NB4 (cell line): Measurements from ENCODE around the gene FIG4.

ENCODE experiments used
- DNase-seq: peaks from one replicate; pipeline ENCODE4 v3.0.0; 2010; ENCODE audit warnings: low read depth
- H3K4me3 ChIP-seq: one replicate; pipeline ENCODE4 v1.5.1; 2011; ENCODE audit warnings: mild to moderate bottlenecking, low read depth, low read length, moderate library complexity
- MAX ChIP-seq: IDR thresholded peaks from 2 replicates; pipeline ENCODE4 v1.6.1; 2011; ENCODE audit warnings: low read depth, low read length
- MYC ChIP-seq: IDR thresholded peaks from 2 replicates; pipeline ENCODE4 v1.6.1; 2011; ENCODE audit warnings: low read depth, low read length
- POLR2A ChIP-seq: IDR thresholded peaks from 2 replicates; pipeline ENCODE4 v1.6.1; 2011; ENCODE audit warnings: mild to moderate bottlenecking; ENCODE audit not compliant: insufficient read length; ENCODE audit errors: extremely low read depth
- TF ChIP-seq, protein P1 (sequence below): IDR thresholded peaks from one replicate; pipeline ENCODE4 v1.5.1; 2012; ENCODE audit warnings: low read depth, low read length

Gene FIG4

DNA sequence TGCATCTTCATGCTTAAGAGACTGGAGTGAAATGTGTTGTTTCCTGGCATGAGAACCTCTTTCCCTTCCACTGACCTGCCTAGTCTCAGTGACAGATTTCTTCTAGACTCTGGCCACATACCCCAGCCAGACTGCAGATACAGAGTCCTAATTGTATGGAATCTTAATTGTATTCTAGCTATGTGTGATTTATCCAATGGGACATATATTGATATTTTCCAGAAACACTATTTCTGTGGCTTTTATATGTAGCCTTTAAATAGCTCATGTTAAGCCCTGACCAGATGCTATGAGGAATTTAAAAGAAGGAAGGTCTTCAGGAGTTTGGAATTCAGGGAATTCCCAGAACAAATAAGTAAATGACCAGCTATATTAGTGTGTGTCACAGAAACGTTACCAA is 99.0 kb downstream of the FIG4 start:
- H3K4me3 ChIP-seq = no peak overlapping the region
- no peak for TF ChIP-seq MYC
- TF ChIP-seq POLR2A = no peak
- TF ChIP-seq, protein P1, sequence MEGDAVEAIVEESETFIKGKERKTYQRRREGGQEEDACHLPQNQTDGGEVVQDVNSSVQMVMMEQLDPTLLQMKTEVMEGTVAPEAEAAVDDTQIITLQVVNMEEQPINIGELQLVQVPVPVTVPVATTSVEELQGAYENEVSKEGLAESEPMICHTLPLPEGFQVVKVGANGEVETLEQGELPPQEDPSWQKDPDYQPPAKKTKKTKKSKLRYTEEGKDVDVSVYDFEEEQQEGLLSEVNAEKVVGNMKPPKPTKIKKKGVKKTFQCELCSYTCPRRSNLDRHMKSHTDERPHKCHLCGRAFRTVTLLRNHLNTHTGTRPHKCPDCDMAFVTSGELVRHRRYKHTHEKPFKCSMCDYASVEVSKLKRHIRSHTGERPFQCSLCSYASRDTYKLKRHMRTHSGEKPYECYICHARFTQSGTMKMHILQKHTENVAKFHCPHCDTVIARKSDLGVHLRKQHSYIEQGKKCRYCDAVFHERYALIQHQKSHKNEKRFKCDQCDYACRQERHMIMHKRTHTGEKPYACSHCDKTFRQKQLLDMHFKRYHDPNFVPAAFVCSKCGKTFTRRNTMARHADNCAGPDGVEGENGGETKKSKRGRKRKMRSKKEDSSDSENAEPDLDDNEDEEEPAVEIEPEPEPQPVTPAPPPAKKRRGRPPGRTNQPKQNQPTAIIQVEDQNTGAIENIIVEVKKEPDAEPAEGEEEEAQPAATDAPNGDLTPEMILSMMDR = no peak
- no peak for DNase-seq

GRCh38 chr6:109791301-109791700 is 100.2 kb downstream of the FIG4 start:
- TF ChIP-seq, protein P1 = no peak
- H3K4me3 ChIP-seq = no peak overlapping the region
- no peak for DNase-seq

DNA sequence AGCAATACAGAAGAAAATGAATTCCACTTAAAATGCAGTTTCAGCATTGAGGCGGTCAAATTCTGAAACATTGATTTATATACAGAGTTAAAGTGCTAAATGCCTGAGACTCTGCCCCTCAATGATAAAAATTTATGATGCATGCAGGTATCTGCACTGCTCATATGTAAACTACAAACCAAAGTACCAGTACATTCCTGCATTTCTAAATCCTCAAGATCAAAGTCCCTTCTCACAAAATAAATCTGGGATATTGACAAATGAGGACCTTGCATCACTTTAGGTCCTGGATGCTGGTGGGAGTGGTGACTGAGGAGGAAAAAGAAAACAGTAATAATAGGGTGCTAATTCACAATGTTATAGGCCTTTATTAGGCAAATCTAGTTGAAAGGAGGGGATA is 101.9 kb downstream of the FIG4 start:
- no peak overlapping the region for H3K4me3 ChIP-seq
- TF ChIP-seq MAX = no peak
- no peak for DNase-seq

- H3K4me3 ChIP-seq = no peak overlapping the region
- no peak for DNase-seq
- TF ChIP-seq MYC (no peak), MAX (no peak), POLR2A (no peak)
- TF ChIP-seq, protein P1 = no peak
These were observed 102.7 kb downstream of the FIG4 start for GRCh38 chr6:109793792-109794191.

DNA sequence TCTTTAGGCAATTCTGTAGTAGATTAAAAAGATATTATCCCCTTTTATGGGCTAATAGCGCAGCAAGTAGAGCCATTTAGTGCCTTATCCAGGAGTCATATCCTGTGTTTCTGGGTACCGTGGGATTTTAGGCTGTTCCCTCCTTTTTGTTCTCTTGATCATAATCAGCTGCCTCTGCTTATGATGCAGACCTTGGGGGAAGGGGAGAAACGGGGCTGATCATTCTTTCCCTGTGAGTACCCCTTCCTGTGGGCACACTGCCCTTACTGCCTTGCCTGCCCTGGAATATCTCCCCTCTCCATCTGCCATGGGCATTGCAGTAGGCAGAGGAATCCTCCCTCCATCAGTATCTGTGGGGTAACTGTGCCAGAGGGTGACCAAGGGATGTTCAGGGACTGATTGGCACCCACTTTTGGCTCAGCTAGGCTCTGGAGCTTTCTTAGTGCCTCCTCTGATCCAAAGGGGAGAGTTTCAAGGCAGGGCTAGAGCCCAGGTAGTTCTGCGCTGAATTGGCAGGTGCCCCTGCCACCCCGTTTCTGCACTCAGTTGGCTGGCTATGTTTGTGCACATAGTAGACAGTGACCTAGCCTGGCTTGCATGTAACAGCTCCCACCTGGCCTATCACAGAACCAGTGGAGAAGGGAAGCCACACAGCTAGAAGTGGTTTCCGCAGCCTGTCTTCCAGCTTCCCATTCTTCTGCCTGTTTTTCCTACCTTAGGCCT is 103.3 kb downstream of the FIG4 start:
- no peak overlapping the region for H3K4me3 ChIP-seq
- TF ChIP-seq POLR2A (no peak), MAX (no peak), MYC (no peak)
- TF ChIP-seq, protein P1 = no peak
- DNase-seq = no peak

GRCh38 chr6:109795994-109796555 is 105.0 kb downstream of the FIG4 start:
- TF ChIP-seq, protein P1 = no peak
- TF ChIP-seq POLR2A = no peak
- TF ChIP-seq MYC = no peak
- no peak for TF ChIP-seq MAX
- no peak for DNase-seq

More at GRCh38 chr6:109795994-109796555, 105.0 kb downstream of the FIG4 start:
- no peak overlapping the region for H3K4me3 ChIP-seq
